ENCODE data around the gene FBXL16. TPM values are rescaled to one million over a fixed set of nuclear protein-coding genes. Genes with fewer than 3 reads are reported as not detected.

Gene FBXL16
- total RNA-seq, 1 experiment from 2014 or later = 14.6 TPM

DNA sequence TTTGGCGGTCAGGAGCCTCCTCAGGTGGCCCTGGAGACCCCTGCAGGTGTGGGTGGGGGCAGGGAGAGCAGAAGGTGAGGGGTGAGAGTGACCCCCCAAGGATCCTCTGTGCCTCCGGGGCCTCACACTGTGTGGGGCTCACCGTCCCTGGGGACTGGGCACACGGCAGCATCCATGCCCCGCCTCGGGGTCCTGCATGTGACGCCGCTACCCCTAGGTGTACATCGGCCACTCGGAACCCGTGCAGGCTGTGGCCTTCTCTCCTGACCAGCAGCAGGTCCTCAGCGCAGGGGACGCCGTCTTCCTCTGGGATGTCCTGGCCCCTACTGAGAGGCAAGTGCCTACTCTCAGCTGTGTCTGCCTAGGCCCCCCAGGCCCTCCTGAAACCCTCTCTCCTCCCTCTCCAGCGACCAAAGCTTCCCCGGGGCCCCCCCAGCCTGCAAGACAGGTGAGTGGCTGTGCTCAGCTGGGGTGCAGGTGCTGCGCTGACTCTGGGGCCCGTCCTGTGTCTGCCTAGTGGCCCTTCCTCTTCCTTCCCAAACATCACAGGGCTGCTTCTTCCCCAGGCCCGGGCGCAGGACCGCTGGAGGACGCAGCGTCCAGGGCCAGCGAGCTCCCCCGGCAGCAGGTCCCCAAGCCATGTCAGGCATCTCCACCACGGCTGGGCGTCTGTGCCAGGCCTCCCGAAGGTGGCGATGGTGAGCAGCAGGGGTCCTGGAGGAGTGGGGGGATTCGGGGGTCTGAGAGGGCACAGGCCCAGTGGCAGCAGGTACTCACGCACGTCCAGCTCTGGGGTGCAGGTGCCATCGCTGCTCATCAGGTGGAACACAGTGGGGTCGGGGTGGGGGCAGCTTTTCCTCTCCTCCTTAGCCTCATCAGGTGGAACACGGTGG lies 46.7 kb downstream of the FBXL16 start:
- DNase-seq (ENCODE audit: low spot score) = no peak

DNA sequence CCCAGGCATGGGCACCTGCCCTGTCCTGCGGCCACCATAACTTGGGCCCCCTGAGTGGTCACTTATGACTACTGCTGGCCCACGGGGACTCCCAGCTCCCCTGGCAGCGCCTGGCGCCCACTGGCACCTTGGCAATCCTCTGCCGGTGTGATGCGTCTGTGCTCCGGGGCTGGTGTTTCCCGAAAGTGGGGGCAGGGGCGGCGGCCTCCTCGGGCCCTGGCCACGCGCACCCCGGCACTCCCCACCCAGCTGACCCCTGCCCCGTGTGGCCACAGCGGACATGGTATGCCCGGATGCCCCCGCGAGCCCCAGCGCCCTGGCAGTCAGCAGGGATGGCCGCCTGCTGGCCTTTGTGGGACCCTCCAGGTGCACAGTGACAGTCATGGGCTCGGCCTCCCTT lies 48.1 kb downstream of the FBXL16 start:
- DNase-seq (ENCODE audit: low spot score) = no peak
- in situ Hi-C loops (cut with HindIII; ENCODE audit: low sequenced_read_pairs) = no loop called here

More for the DNA sequence above, 46.7 kb downstream of the FBXL16 start:
- in situ Hi-C loops (cut with HindIII; ENCODE audit: low sequenced_read_pairs) = no loop called here

DNA sequence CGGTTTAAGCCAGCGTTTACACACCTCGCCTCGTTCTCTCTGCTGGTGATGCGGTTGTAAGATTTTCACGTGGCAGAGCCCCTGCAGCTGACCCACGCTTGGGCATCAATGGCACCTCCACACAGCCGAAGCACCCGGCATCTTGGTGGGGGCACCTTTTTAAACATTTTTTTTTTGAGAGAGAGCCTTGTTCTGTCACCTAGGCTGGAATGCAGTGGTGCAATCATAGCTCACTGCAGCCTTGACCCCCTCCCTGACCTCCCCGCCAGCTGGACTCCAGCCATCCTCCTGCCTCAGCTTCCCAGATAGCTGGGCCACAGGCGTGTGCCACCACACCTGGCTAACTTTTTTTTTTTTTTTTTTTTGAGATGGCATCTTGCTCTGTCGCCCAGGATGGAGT lies 51.6 kb downstream of the FBXL16 start:
- no peak for DNase-seq (ENCODE audit: low spot score)
- in situ Hi-C loops (cut with HindIII; ENCODE audit: low sequenced_read_pairs) = no loop called here

DNA sequence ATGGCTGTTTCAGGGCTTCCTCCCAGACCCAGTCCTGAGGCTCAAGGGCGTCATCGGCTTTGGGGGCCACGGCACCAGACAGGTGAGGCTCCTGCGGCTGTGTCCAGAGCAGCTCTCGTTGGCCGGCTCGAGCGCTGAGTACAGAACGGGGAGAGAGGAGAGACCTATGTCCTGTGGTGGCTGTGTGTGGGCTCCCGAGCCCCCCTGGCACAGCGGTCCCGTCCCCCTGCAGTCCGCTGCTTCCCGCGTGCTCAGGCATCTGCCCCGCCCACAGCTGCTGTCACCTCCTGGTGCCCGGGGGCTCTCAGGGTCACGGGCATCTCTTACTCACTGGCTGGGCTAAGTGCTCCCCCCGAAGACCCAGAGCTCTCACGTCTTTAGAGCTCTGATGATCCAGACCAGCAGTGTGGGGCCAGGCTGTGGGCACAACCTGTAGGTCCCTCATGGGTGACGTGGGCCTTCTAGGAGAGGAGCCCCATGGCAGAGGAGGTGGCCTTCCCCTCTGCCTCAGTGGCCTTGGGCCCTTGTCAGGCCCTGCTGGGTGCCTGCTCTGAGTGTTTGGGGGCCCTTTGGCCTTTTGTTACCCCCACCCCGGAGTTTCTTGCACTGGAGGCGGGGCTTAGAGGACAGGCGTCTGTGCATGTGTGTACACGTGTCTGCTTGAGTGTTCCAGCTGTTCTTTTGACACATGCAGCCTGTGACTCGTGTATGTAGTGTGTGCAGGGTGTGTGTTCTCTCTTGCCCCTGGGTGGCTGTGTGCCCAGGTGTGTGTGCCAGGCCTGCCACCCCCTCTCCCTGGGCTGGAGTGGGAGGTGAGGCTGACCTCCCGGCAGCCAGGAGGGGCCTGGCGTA lies 52.9 kb downstream of the FBXL16 start:
- in situ Hi-C loops (cut with HindIII; ENCODE audit: low sequenced_read_pairs) = no loop called here
- no peak for DNase-seq (ENCODE audit: low spot score)

DNA sequence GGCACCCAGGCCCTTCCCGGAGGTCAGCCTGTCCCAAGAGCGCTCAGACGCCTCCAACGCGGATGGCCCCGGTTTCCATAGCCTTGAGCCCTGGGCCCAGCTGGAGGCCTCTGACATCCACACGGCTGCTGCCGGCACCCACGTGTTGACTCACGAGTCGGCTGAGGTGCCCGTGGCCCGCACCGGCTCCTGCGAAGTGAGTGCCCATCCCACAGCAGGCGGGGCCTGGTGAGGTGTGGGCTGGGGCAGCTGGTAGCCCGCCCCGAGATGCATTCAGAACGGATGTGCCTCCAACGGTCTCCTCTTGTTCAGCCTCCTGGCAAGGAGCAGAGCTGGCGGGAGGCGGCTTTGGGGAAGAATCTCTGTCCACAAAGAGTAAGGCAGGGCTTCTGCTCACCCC lies 53.8 kb downstream of the FBXL16 start:
- in situ Hi-C loops (cut with HindIII; ENCODE audit: low sequenced_read_pairs) = no loop called here
- DNase-seq (ENCODE audit: low spot score) = no peak

DNA sequence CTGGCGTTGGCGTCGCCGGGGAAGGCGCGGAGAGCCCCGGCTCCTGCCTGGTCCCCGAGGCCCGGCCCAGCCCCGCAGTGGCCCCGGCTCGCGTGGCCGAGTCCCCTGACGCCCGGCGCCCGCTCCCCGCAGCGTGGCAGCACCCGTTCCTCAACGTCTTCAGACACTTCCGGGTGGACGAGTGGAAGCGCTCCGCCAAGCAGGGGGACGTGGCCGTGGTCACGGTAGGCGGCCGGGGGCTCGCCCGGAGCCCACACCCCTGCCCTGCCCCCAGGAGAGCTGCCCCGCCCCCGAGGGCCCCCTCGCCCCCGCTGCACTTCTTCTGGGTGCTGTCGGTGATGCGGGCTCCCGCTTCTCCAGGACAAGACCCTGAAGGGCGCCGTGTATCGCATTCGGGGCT lies 56.0 kb downstream of the FBXL16 start:
- no peak for DNase-seq (ENCODE audit: low spot score)
- in situ Hi-C loops (cut with HindIII; ENCODE audit: low sequenced_read_pairs) = no loop called here

DNA sequence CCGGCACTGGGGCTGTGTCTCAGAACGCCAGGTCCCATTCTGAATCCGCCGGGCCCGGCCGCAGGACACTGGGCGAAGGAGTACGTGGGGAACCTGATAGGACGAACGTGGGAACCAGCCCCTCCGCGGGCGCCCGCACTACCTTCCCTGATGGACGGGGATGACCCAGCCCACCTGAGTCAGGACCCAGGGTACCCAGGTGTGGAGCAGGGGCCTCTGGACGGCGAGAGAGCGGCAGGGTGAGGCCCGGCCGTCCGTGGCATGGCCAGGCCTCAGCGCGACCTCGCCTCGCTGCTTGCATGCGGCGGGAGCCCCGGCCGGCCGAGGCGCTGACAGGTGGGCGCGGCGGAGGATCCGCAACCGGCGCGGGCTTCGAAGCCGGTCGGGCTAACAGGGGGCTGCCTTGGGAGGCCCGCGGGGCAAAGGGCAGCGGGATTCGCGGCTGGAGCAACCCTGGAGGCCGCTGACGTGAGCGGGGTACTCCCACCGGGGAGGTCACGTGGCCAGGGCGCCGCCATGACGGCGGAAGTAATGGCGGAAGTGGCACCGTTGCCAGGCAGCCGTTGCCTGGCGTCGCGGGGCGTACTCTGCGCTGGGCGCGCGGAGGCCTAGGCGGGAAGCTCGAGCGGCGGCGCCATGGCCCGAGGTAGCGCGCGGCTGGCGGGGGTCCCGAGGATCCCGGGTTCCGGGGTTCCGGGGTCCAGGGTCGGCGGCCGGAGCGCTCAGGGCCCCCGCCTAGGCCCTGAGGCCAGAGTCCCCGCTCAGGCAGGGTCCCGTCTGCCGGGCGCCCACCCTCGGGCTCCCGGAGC lies 56.6 kb downstream of the FBXL16 start, which contains the start of gene WDR90:
Gene WDR90 (plus strand): TSS at position 585 of the 809 bp plus-strand sequence. CDS start 52 bp downstream, at position 637.
- peak; percentile 86 for DNase-seq (ENCODE audit: low spot score)

DNA sequence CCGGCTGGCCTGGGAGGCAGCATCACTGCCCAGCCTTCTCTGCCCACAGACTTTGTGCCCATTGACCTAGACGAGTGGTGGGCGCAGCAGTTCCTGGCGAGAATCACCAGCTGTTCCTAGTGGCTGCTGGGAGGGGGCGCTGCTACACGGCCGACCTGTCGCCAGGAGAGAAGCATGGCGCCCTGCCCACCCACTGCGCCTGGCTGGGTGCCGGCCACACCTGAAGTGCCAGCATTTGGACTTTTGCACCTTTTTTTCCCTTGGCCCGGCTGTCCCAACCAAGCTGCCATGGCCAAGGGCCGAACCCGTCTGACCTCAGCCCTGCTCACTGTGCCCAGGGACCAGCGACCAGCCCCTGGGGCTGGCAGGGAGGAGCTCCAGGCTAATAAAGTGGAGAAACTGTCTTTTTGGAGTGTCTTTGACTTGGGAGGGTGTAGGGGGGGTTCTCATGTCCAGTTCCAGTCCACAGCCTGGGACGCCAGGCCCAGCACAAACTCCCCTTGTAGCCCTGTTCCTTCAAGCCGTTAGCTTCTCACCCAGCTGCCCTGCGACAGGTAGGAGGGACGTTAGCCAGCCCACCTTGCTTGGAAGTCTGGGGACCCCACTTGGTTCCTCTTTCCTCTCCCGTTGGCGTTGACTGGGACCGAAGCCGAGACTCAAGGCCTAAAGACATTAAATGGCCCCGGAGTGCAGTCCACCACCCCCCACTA lies 57.4 kb downstream of the FBXL16 start:
- DNase-seq (ENCODE audit: low spot score) = no peak
- in situ Hi-C loops (cut with HindIII; ENCODE audit: low sequenced_read_pairs) = no loop called here

More for the DNA sequence above, 56.6 kb downstream of the FBXL16 start, which contains the start of gene WDR90:
- in situ Hi-C loops (cut with HindIII; ENCODE audit: low sequenced_read_pairs) = no loop called here

DNA sequence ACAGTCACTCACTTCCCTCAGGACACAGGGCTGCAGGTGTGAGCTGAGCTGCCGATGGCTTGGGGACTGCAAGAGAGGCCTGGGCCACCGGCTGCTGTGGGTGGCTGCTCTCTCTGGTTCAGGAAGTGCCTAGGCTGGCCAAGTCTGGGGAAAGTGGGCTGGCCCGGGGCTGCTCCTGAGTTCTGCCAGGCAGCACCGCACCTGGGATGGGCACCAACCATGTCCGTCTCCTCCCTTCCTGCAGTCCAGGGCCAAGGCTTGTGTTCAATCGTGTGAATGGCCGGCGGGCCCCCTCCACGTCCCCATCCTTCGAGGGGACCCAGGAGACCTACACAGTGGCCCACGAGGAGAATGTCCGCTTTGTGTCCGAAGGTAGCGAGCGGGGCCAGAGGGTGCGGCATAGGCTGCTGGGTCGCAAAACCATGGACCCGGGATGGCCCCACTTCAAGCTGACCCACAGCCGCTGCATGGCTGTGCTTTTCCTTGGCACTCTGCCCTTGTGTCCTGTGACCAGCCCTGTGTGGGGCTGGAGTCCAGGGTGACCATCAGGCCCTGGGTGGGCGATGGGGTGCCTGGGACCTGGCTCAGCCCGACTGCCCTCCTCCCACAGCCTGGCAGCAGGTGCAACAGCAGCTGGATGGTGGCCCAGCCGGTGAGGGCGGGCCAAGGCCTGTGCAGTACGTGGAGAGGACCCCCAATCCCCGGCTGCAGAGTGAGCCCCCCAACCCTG lies 58.3 kb downstream of the FBXL16 start:
- no peak for DNase-seq (ENCODE audit: low spot score)
- in situ Hi-C loops (cut with HindIII; ENCODE audit: low sequenced_read_pairs) = no loop called here

DNA sequence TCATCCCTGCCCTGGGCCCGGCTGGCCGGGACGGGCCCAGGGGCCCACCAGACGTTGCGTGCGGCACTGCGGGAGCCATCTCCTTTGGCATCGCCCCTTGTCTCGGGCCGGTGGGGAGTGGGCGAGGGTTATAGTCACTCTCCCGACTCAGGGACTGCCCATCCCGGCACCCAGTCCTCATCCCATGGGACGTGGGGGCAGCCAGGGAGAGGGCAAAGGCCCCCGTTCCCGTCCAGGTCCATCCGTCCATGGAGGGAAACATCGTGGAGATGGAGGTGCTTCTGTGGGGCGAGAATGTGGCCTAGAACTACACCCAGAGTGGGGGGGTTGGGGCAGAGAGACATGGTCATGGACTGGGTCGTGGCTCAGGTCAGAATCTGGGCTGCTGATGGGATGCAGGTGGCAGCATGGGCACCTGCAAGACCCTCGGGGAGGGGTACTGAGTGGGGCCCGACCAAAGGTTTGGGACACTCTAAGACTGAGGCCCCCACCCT lies 58.9 kb downstream of the FBXL16 start:
- in situ Hi-C loops (cut with HindIII; ENCODE audit: low sequenced_read_pairs) = no loop called here
- DNase-seq (ENCODE audit: low spot score) = no peak

DNA sequence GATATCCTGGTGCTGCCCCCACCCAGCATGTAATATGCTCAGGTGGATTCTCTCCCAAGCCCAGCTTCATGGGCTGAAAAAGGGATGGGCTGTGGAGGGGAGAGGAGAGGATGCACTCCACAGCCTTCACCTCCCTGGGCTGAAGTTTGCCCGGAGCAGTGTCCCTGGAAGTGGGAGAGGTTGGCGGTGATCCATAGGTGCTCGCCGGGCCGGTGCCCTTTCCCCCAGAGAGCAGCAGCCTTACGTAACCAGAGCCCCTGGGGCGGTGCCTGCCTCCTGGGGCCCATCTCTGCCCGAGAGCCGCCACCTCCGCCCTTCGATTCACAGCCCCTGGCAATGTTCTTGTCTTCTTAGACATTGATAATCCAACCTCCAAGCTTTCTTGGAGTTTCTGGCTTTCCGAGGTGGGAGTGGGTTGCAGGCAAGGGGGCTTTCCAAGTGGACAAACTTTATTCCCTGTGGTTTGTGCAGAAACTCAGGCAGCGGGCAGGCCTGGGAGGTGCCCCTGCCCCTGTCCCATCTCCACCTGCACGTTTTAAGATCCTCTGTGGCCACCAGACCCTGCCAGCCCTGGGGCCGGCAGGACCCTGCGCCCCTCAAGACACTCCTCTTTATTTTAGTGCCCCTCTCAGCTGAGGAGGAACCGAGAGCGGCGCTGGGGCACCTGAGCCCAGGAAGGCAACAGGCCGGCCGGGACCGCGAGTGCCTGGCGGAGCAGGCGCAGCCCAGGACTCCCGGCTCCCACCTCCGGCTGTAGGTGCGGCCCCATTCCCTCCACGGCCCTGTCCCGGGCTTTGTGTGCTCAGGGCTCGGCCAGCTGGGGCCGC lies 59.5 kb downstream of the FBXL16 start:
- in situ Hi-C loops (cut with HindIII; ENCODE audit: low sequenced_read_pairs) = no loop called here
- no peak for DNase-seq (ENCODE audit: low spot score)

DNA sequence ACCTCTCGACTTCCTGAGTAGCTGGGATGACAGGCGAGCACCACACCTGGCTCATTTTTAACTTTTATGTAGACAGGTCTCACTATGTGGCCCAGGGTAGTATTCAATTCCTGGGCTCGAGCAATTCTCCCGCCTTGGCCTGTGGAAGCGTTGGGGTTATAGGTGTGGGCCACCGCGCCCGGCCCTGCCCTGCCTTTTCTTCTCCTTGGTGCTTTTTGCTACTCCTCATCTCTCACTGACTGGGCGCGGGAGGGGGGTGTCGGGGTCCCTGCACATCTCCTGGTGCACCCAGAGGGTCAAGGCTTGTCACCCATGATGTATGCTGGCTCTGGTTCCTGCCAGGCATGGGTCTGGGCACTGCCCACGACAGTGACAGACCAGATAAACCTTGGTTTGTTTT lies 61.0 kb downstream of the FBXL16 start:
- in situ Hi-C loops (cut with HindIII; ENCODE audit: low sequenced_read_pairs) = no loop called here
- DNase-seq (ENCODE audit: low spot score) = no peak

DNA sequence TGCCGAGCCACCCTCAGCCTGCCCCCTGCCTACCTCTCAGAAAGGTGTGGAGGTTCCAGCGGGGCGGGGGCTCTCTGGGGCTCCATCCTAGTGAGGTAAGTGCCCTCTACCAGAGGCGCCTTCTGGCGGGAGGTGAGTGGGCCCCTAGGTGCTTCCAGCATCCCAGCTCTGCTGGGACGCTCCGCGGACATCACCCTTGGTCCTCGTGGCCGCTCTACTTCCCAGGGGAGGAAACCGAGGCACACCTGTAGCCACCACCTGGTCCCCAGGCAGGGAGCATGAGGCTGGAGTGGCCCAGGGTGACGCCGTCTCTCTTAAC lies 62.6 kb downstream of the FBXL16 start:
- in situ Hi-C loops (cut with HindIII; ENCODE audit: low sequenced_read_pairs) = no loop called here
- no peak for DNase-seq (ENCODE audit: low spot score)

Other genes with a start within 250 kb of the FBXL16 start
- 38.8 and 54.3 TPM in 2 replicates for gene CAPN15, start 178.1 kb downstream of the FBXL16 start, total RNA-seq (2014; rRNA removed; shearing (Covaris generic))
- 0.41 and 2.3 TPM in 2 replicates for gene PRR35, start 145.4 kb downstream of the FBXL16 start, total RNA-seq (2014; rRNA removed; shearing (Covaris generic))
- 2.7 and 4.1 TPM in 2 replicates for gene NHLRC4, start 138.8 kb downstream of the FBXL16 start, total RNA-seq (2014; rRNA removed; shearing (Covaris generic))
- gene PIGQ, start 135.8 kb downstream of the FBXL16 start, total RNA-seq (2014; rRNA removed; shearing (Covaris generic)) = 38.8 and 54.4 TPM in 2 replicates
- 28.6 and 32.2 TPM in 2 replicates for gene RAB40C, start 115.7 kb downstream of the FBXL16 start, total RNA-seq (2014; rRNA removed; shearing (Covaris generic))
- 44.6 and 64.4 TPM in 2 replicates for gene WFIKKN1, start 74.8 kb downstream of the FBXL16 start, total RNA-seq (2014; rRNA removed; shearing (Covaris generic))
- gene METTL26, start 69.5 kb downstream of the FBXL16 start, total RNA-seq (2014; rRNA removed; shearing (Covaris generic)) = 119 and 161 TPM in 2 replicates
- 65.4 and 108 TPM in 2 replicates for gene MCRIP2, start 64.0 kb downstream of the FBXL16 start, total RNA-seq (2014; rRNA removed; shearing (Covaris generic))
- gene WDR90, start 56.4 kb downstream of the FBXL16 start, total RNA-seq (2014; rRNA removed; shearing (Covaris generic)) = 25.0 and 39.8 TPM in 2 replicates
- gene RHOT2, start 37.7 kb downstream of the FBXL16 start, total RNA-seq (2014; rRNA removed; shearing (Covaris generic)) = 83.4 and 104 TPM in 2 replicates
- 1.1 and 1.5 TPM in 2 replicates for gene RHBDL1, start 30.1 kb downstream of the FBXL16 start, total RNA-seq (2014; rRNA removed; shearing (Covaris generic))
- 145 and 207 TPM in 2 replicates for gene STUB1, start 25.4 kb downstream of the FBXL16 start, total RNA-seq (2014; rRNA removed; shearing (Covaris generic))
- gene JMJD8, start 21.5 kb downstream of the FBXL16 start, total RNA-seq (2014; rRNA removed; shearing (Covaris generic)) = 3.8 and 4.0 TPM in 2 replicates
- gene WDR24, start 15.4 kb downstream of the FBXL16 start, total RNA-seq (2014; rRNA removed; shearing (Covaris generic)) = 6.2 and 7.9 TPM in 2 replicates
- 428 and 493 TPM in 2 replicates for gene METRN, start 9.3 kb upstream of the FBXL16 start, total RNA-seq (2014; rRNA removed; shearing (Covaris generic))
- gene ANTKMT, start 15.3 kb upstream of the FBXL16 start, total RNA-seq (2014; rRNA removed; shearing (Covaris generic)) = 45.5 and 47.6 TPM in 2 replicates
- gene CCDC78, start 20.6 kb upstream of the FBXL16 start, total RNA-seq (2014; rRNA removed; shearing (Covaris generic)) = 20.0 and 26.4 TPM in 2 replicates
- 42.3 and 43.1 TPM in 2 replicates for gene HAGHL, start 21.3 kb upstream of the FBXL16 start, total RNA-seq (2014; rRNA removed; shearing (Covaris generic))
- gene CIAO3, start 35.2 kb upstream of the FBXL16 start, total RNA-seq (2014; rRNA removed; shearing (Covaris generic)) = 29.6 and 49.4 TPM in 2 replicates
- 0.14 and 1.8 TPM in 2 replicates for gene MSLN, start 54.9 kb upstream of the FBXL16 start, total RNA-seq (2014; rRNA removed; shearing (Covaris generic))
- gene RPUSD1, start 82.6 kb upstream of the FBXL16 start, total RNA-seq (2014; rRNA removed; shearing (Covaris generic)) = 69.3 and 95.5 TPM in 2 replicates
- gene CHTF18, start 82.8 kb upstream of the FBXL16 start, total RNA-seq (2014; rRNA removed; shearing (Covaris generic)) = 60.2 and 61.4 TPM in 2 replicates
- 0.17 TPM in 1 of 2 replicates, not detected in the other for gene GNG13, start 94.9 kb upstream of the FBXL16 start, total RNA-seq (2014; rRNA removed; shearing (Covaris generic))